Tibial artery (tissue), 4 donors: ENCODE results near the gene FGD4.

Experiments used
- DNase-seq, 2 donors: peaks; one replicate each; pipeline ENCODE4 v3.0.0-alpha.2; 2019
- H3K27ac ChIP-seq, 2 donors: fragments of 200-600 bp; sonication (generic) in 1 of 2; 1 replicate in 1 of 2; 2 replicates in 1 of 2; pipeline ENCODE4 v1.5.1; 2018 to 2019; ENCODE audit warnings: mild to moderate bottlenecking in 1 of 2
- H3K27me3 ChIP-seq, 2 donors: fragments of 200-600 bp; sonication (generic) in 1 of 2; one replicate each; pipeline versions ENCODE4 v1.5.1 to v1.6.0; 2016 to 2019
- H3K36me3 ChIP-seq, 3 donors: fragments of 200-600 bp; sonication (generic) in 2 of 3; one replicate each; pipeline ENCODE4 v1.5.1; 2016 to 2019; ENCODE audit warnings: mild to moderate bottlenecking in 2 of 3
- H3K4me1 ChIP-seq, 4 donors: fragments of 200-600 bp; sonication (generic) in 2 of 4; 1 replicate in 3 of 4; 2 replicates in 1 of 4; pipeline ENCODE4 v1.5.1; 2016 to 2019
- H3K4me3 ChIP-seq, 2 donors: fragments of 200-600 bp; sonication (generic) in 1 of 2; 1 replicate in 1 of 2; 2 replicates in 1 of 2; pipeline ENCODE4 v1.5.1; 2018 to 2019; ENCODE audit warnings: mild to moderate bottlenecking in 2 of 2
- H3K9me3 ChIP-seq, 3 donors: fragments of 200-600 bp; sonication (generic) in 1 of 3; one replicate each; pipeline ENCODE4 v1.5.1; 2016 to 2019
- CTCF ChIP-seq, 2 experiments: fragments of 200-600 bp in 1 of 2; fragments of 450-650 bp in 1 of 2; IDR thresholded peaks; one replicate each; pipeline ENCODE4 v1.5.1; 2017 to 2019; ENCODE audit warnings: antibody characterized with exemption in 2 of 2, mild to moderate bottlenecking in 1 of 2, moderate library complexity in 1 of 2
- intact Hi-C: fragments of 100-400 bp; cut with DNase I; formaldehyde crosslinking; loops from one replicate; pipeline ENCODE4 v1.15.0; 2023; ENCODE audit warnings: low total_unique reads

Gene FGD4

GRCh38 chr12:32686340-32686739 lies 287.0 kb downstream of the FGD4 start:
- no peaks in the 10 kb centered on the region for H3K9me3 ChIP-seq
- peaks cover 0 to 4% (median 0%) of the 10 kb centered on the region in 3 donors for H3K36me3 ChIP-seq
- no peak overlapping the region for H3K27ac ChIP-seq
- no peaks in the 10 kb centered on the region for H3K27me3 ChIP-seq
- H3K4me1 ChIP-seq = peaks cover 0 to 24% (median 2%) of the 10 kb centered on the region in 4 donors
- DNase-seq = no peak
- H3K4me3 ChIP-seq = no peak overlapping the region
- TF ChIP-seq CTCF (IDR thresholded peaks at IDR 0.05) = no peak
- intact Hi-C loops = no loop called here

- Histone ChIP-seq H3K27me3 (no peaks in the 10 kb centered on the region), H3K36me3 (peaks cover 0 to 4% (median 0%) of the 10 kb centered on the region in 3 donors), H3K4me3 (no peak overlapping the region), H3K4me1 (peaks cover 0 to 10% (median 0%) of the 10 kb centered on the region in 4 donors), H3K9me3 (no peaks in the 10 kb centered on the region), H3K27ac (no peak overlapping the region)
- intact Hi-C loops = no loop called here
- no peak for DNase-seq
- no peak for TF ChIP-seq CTCF (IDR thresholded peaks at IDR 0.05)
Measured at GRCh38 chr12:32688786-32689185, 289.4 kb downstream of the FGD4 start.

- intact Hi-C loops = no loop called here
- Histone ChIP-seq H3K4me1 (peaks cover 0 to 10% (median 0%) of the 10 kb centered on the region in 4 donors), H3K27ac (no peak overlapping the region), H3K4me3 (no peak overlapping the region), H3K27me3 (no peaks in the 10 kb centered on the region), H3K36me3 (no peaks in the 10 kb centered on the region), H3K9me3 (no peaks in the 10 kb centered on the region)
- DNase-seq = no peak
- TF ChIP-seq CTCF (IDR thresholded peaks at IDR 0.05) = no peak
Measured at GRCh38 chr12:32690927-32691326, 291.6 kb downstream of the FGD4 start.

- peaks cover 0 to 10% (median 0%) of the 10 kb centered on the region in 4 donors for H3K4me1 ChIP-seq
Measured at GRCh38 chr12:32692358-32692757, 293.0 kb downstream of the FGD4 start.

GRCh38 chr12:32693036-32693435 lies 293.7 kb downstream of the FGD4 start:
- TF ChIP-seq CTCF (IDR thresholded peaks at IDR 0.05) = no peak
- H3K4me1 ChIP-seq = peaks cover 0 to 10% (median 0%) of the 10 kb centered on the region in 4 donors
- H3K36me3 ChIP-seq = no peaks in the 10 kb centered on the region
- no peak for DNase-seq
- no peak overlapping the region for H3K4me3 ChIP-seq
- no peaks in the 10 kb centered on the region for H3K9me3 ChIP-seq
- intact Hi-C loops = no loop called here
- H3K27ac ChIP-seq = no peak overlapping the region
- no peaks in the 10 kb centered on the region for H3K27me3 ChIP-seq

More at GRCh38 chr12:32692358-32692757, 293.0 kb downstream of the FGD4 start:
- Histone ChIP-seq H3K27me3 (no peaks in the 10 kb centered on the region), H3K36me3 (no peaks in the 10 kb centered on the region), H3K27ac (no peak overlapping the region), H3K9me3 (no peaks in the 10 kb centered on the region), H3K4me3 (no peak overlapping the region)
- intact Hi-C loops = no loop called here
- DNase-seq = no peak
- no peak for TF ChIP-seq CTCF (IDR thresholded peaks at IDR 0.05)
